GM19328 (cell line): ENCODE results near the gene CTSE.

ENCODE experiments used
- ATAC-seq: cut with Tn5 transposase; IDR thresholded peaks from one replicate; pipeline ENCODE4 v1.9.1; 2021; ENCODE audit warnings: mild to moderate bottlenecking, moderate library complexity; ENCODE audit not compliant: unreplicated experiment

The CTSE gene

DNA sequence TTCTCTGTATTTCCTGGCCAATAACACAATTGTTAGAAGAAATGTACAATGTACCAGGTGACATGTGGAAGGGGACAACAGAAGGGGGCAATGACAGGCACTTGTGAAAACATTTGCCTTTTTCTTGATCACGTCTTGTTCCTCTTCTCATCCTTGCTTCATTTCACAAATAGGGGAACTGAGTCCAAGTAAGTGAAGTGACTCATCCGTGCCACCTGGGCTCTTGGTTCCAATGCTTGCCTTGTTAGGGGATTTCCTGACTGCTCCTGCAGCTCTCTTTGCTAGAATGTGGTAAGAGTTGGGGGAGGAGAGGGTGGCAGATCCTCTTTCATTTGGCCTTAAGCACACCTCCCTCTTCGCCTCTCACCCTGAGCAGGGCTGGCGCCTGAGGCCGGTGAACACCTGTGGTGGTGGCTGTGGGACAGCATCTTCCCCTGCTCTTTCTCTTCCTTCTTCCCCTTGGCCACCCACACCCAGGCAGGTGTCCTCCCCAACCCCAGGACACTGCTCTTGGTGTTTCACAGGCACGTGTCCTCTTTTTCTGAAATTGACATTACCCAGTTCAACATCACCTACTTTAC lies 27.1 kb upstream of the CTSE start:
- ATAC-seq, result peak; percentile 87

DNA sequence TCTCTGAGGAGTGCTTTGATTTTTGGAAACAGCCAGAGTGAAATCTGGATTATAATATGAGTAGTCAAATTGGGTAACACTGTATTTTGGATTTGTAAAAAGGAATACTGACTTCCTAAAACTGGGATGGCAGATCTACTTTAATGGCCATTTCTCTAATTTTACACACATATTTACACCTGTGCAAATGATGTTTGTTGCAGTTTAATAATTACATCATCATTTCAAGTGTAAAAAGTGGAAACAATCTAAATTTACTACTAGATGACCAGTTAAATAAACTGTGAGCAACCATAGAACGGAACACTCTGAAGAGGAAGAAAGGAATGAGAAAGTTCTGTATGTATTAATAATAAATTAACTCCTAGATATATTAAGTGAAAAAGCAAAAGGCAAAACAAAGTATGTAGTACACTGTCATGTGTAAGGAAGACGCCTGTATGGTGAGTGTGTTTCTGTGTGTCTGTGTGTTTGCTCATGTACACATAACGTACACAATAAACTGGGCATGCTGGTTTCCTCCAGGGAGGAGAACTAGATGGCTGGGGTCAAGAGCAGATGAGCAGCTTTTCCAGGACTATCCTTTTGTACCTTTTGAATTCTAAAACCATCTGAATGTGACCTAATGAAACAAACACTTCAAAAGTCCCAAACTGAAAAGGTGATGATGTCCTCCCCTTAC lies 26.4 kb upstream of the CTSE start:
- ATAC-seq, result no peak

GRCh38 chr1:206049293-206049692 lies 25.6 kb upstream of the CTSE start:
- peak; percentile 38 for ATAC-seq

DNA sequence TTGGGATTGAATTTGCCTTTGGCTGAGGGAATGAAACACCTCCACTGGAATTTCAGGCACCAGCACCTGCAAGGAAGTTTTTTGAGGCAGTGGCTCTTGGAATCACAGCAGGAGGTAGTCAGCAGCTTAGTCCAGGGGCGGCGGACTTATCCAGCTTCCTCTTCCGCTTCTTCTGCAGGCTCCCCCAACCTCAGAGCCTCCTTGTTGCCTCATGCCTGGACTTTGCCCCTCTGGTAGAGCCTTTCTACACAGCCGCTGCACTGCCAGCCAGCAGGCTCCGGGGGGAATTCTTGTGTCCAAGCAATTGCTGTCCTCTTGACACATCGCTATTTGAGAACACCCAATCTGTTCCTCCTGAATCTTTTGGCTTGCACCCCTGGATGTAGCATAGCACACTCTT lies 24.9 kb upstream of the CTSE start:
- ATAC-seq, result no peak

- no peak for ATAC-seq
Measured at GRCh38 chr1:206047271-206047670, 23.6 kb upstream of the CTSE start.

DNA sequence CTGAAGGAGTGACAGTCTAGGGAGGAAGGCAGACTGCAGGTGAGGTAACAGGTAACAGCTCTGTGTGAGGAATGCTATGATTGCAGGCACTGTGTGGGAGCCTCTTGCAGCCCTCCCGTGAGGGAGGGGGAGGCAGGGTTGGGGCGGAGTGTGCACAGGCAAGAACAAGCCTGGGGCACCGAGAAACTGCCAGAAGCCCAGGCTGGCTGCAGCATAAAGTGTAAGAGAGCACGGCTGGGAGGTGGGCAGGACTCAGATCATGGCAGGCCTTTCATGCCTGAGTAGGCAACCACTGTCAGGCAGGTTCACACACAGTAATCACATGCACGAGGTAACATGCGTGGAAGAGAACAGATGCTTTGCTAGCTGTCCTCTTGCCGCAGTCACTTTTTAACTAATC lies 17.9 kb upstream of the CTSE start:
- peak; percentile 51 for ATAC-seq

- no peak for ATAC-seq
Measured at GRCh38 chr1:206040328-206040727, 16.6 kb upstream of the CTSE start.

GRCh38 chr1:206039046-206039973 lies 15.6 kb upstream of the CTSE start:
- no peak for ATAC-seq

DNA sequence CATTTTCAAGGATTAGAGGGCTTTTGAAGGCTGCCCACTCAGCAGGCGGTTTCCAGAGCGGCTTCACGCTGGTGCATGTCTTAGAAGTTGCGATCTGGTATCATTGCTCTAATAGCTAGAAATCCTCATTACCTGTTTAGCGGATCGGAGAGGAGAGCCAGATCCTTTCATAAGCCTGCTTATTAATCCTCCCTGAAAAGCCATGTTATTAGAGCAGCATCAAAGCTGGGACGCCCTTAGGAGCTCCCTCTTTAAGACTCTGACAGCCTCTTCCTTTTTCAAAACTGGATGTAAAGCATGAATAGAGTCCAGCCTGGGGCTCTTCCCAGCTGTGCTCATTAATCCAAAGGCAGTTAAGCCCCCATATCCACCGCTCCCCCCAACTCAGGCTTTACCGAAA lies 13.9 kb upstream of the CTSE start:
- ATAC-seq, result no peak

- no peak for ATAC-seq
Measured at GRCh38 chr1:206036663-206037455, 13.2 kb upstream of the CTSE start.

- no peak for ATAC-seq
Measured at GRCh38 chr1:206035027-206035426, 11.3 kb upstream of the CTSE start.

- ATAC-seq, result no peak
Measured at GRCh38 chr1:206032380-206033140, 8.9 kb upstream of the CTSE start.

DNA sequence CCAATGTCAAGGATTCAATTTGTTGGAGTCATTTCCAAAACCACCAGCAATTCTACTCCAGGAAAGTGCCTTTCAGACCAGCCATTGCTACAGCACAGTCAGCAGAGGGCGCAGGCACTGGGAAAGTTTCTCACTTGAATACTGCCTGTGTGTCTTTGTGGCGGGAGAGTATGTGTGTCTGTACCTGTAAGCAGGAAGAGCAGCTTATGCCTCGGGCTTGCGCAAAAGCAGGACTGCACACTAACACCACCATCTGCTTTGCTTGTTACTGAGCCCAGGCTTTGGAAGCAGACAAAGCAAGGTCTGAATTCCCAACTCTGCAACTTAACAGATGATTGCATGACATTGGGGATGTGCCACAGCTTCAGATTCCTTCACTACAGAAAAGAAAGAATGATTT lies 7.0 kb upstream of the CTSE start:
- ATAC-seq, result no peak

GRCh38 chr1:206030191-206030590 lies 6.5 kb upstream of the CTSE start:
- no peak for ATAC-seq

- no peak for ATAC-seq
Measured at GRCh38 chr1:206029484-206029883, 5.8 kb upstream of the CTSE start.

- ATAC-seq, result no peak
Measured at GRCh38 chr1:206025283-206025820, 1.7 kb upstream of the CTSE start.

GRCh38 chr1:206022766-206023165 lies 929 bp downstream of the CTSE start:
- ATAC-seq, result no peak

DNA sequence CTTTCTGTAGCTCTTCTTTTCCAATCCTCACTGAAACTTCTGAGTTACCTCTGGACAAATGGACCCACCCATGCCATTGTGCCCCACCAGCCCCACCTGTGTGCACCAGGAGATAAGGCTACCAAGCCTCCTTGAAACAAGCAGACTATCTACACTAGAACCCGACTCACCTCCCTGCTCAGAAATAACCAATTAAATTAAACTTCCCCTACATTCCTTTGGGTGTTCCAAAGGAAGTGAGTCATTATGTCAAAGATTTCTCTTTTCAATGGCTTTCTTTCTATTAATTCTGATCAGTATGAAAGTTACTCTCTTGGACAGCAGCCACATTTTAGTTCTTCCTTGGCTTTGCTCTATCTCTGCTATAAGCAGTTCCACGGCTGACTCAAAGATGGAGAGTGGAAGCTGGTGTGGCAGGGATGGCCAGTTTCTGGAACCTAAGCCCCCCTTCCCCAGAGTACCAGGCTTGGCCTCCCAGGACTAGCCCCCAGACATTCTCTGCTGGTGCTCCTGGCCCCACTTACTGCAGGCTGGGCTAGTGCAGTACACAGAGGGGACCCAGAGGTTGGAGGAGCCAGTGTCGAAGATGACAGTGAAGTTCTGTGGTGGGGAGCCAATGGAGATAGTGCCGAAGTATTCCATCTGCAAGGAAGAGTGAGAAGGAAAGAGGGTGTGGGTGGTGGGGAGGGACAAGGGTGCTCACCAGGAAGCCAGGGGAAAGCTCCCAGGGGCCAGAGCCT lies 1.9 kb downstream of the CTSE start:
- ATAC-seq, result no peak

GRCh38 chr1:206021008-206021625 lies 2.6 kb downstream of the CTSE start:
- ATAC-seq, result no peak
